ENCODE results near the gene SLC23A2. TPM values are rescaled to one million over a fixed set of nuclear protein-coding genes. Genes with fewer than 3 reads are reported as not detected.

Gene SLC23A2
- total RNA-seq, 1 experiment from 2014 or later, result 16.3 TPM

DNA sequence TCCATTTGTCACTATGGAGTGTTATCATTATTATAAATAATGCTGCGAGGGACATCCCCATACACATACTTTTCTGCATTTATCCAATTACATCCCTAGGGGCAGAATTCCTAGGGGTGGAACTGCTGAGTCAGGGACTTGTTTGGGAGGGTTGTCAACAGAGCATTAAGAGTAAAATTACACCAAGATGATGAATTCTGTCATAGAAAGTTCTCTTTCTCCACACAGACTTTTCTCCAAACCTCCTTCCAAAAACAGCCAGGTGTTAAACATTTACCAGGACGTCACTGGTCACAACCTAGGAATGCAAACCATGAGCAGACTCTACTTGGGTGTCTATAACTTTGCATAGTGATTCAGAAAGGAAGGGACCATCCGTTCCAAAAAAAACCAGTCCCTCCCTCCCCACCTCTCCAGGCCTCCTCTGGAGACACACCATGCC is 184.1 kb downstream of the SLC23A2 start:
- POLR2A ChIA-PET, result no interaction called here
- H2AFZ ChIP-seq (ENCODE audit: low read depth, low read length, poor library complexity, severe bottlenecking), result no peak overlapping the region
- RAD21 ChIA-PET (ENCODE audit: low non-redundant PET in 1 of 2, low total read pairs in 2 of 2, uncharacterized antibody in 2 of 2, unreplicated experiment in 2 of 2), result no interaction called here
- intact Hi-C loops (cut with micrococcal nuclease), result no loop called here
- H3K27me3 ChIP-seq (ENCODE audit: insufficient read depth, low read length), result no peaks in the 10 kb centered on the region
- H3K9me3 ChIP-seq (ENCODE audit: control insufficient read depth in 1 of 2, insufficient read depth in 1 of 2, low read depth in 1 of 2, low read length in 2 of 2), result no peaks in the 10 kb centered on the region
- no peaks in the 10 kb centered on the region for H3K9me2 ChIP-seq (ENCODE audit: insufficient read depth)
- H3K36me3 ChIP-seq (ENCODE audit: control insufficient read depth in 1 of 2, insufficient read depth in 2 of 2, low read length in 2 of 2), result no peaks in the 10 kb centered on the region
- CTCF ChIA-PET, result no interaction called here
- no peaks in the 10 kb centered on the region for H3K79me2 ChIP-seq (ENCODE audit: insufficient read depth, low read length)
- no peak; the same call in 1 of the 2 replicates for ATAC-seq
- H3K4me3 ChIP-seq (replicated peaks in 1 of 2; ENCODE audit: low read depth in 1 of 2, low read length in 2 of 2), result no peak overlapping the region
- H3K27ac ChIP-seq (ENCODE audit: low read depth, low read length), result no peak overlapping the region
- H4K20me1 ChIP-seq (ENCODE audit: insufficient read depth), result no peaks in the 10 kb centered on the region
- DNase-seq (ENCODE audit: low read depth, low spot score), result no peak
- no peak overlapping the region for H3K9ac ChIP-seq (ENCODE audit: low read length)
- BruUV-seq (replicated peaks), result no TSS peak
- peaks cover 2 to 19% of the 10 kb centered on the region in 2 experiments; a peak in 2 of 4 replicates for H3K4me1 ChIP-seq (ENCODE audit: control insufficient read depth in 1 of 2, insufficient read depth in 2 of 2, low read length in 2 of 2)
- no peak overlapping the region for H3K4me2 ChIP-seq (ENCODE audit: low read length)
- TF ChIP-seq, protein P1, sequence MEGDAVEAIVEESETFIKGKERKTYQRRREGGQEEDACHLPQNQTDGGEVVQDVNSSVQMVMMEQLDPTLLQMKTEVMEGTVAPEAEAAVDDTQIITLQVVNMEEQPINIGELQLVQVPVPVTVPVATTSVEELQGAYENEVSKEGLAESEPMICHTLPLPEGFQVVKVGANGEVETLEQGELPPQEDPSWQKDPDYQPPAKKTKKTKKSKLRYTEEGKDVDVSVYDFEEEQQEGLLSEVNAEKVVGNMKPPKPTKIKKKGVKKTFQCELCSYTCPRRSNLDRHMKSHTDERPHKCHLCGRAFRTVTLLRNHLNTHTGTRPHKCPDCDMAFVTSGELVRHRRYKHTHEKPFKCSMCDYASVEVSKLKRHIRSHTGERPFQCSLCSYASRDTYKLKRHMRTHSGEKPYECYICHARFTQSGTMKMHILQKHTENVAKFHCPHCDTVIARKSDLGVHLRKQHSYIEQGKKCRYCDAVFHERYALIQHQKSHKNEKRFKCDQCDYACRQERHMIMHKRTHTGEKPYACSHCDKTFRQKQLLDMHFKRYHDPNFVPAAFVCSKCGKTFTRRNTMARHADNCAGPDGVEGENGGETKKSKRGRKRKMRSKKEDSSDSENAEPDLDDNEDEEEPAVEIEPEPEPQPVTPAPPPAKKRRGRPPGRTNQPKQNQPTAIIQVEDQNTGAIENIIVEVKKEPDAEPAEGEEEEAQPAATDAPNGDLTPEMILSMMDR (IDR thresholded peaks at IDR 0.05 in 2 of 3, conservative IDR thresholded peaks at IDR 0.05 in 1 of 3; ENCODE audit: borderline replicate concordance in 1 of 3, insufficient read depth in 1 of 3, low read depth in 2 of 3, low read length in 2 of 3), result peak in 2 of 3 experiments; percentile 12 to 18; a peak in 2 of 6 replicates
- TF ChIP-seq ELF1 (IDR thresholded peaks at IDR 0.05; ENCODE audit: borderline replicate concordance, low read depth), result no peak

DNA sequence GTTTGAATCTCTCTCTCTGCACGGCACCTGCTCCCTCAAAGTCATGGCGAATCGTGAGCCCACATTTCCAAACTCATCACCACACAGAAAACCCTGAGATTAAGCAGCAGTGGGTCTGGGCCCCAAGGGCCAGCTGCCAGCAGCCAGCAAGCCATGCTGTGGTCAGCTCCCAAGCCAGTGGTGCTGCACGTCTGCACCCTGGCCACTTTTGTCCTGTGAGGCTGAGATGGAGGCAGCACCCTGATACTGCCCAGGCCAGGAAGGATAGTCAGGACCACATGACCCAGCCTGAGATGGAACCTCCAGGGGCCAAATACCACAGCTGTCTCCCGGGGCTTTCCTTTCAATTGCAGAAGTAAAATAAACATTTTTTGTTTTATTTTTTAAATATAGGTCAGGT is 185.7 kb downstream of the SLC23A2 start:
- H4K20me1 ChIP-seq (ENCODE audit: insufficient read depth), result no peaks in the 10 kb centered on the region
- RAD21 ChIA-PET (ENCODE audit: low non-redundant PET in 1 of 2, low total read pairs in 2 of 2, uncharacterized antibody in 2 of 2, unreplicated experiment in 2 of 2), result no interaction called here
- POLR2A ChIA-PET, result no interaction called here
- CTCF ChIA-PET, result no interaction called here
- no peak overlapping the region for H3K4me2 ChIP-seq (ENCODE audit: low read length)
- no peaks in the 10 kb centered on the region for H3K27me3 ChIP-seq (ENCODE audit: insufficient read depth, low read length)
- ATAC-seq (no peak), DNase-seq (ENCODE audit: low read depth, low spot score) (no peak)
- H3K4me1 ChIP-seq (ENCODE audit: control insufficient read depth in 1 of 2, insufficient read depth in 2 of 2, low read length in 2 of 2), result peaks cover 2 to 8% of the 10 kb centered on the region in 2 experiments; a peak in 2 of 4 replicates
- BruUV-seq (replicated peaks), result no TSS peak
- H2AFZ ChIP-seq (ENCODE audit: low read depth, low read length, poor library complexity, severe bottlenecking), result no peak overlapping the region
- no peak overlapping the region for H3K9ac ChIP-seq (ENCODE audit: low read length)
- H3K27ac ChIP-seq (ENCODE audit: low read depth, low read length), result no peak overlapping the region
- TF ChIP-seq POLR2A (IDR thresholded peaks at IDR 0.05; ENCODE audit: borderline replicate concordance, extremely low read depth, insufficient read depth, insufficient read length) (no peak), RAD21 (IDR thresholded peaks at IDR 0.05; ENCODE audit: low read depth) (no peak), EGR1 (IDR thresholded peaks at IDR 0.05; ENCODE audit: low read depth) (no peak)
- H3K4me3 ChIP-seq (replicated peaks in 1 of 2; ENCODE audit: low read depth in 1 of 2, low read length in 2 of 2), result no peak overlapping the region
- no peaks in the 10 kb centered on the region for H3K79me2 ChIP-seq (ENCODE audit: insufficient read depth, low read length)
- no peaks in the 10 kb centered on the region for H3K9me3 ChIP-seq (ENCODE audit: control insufficient read depth in 1 of 2, insufficient read depth in 1 of 2, low read depth in 1 of 2, low read length in 2 of 2)
- no peaks in the 10 kb centered on the region for H3K36me3 ChIP-seq (ENCODE audit: control insufficient read depth in 1 of 2, insufficient read depth in 2 of 2, low read length in 2 of 2)
- intact Hi-C loops (cut with micrococcal nuclease), result no loop called here
- no peaks in the 10 kb centered on the region for H3K9me2 ChIP-seq (ENCODE audit: insufficient read depth)
